H9 (cell line): Measurements from ENCODE around the gene TRPM2. TPM values are rescaled to one million over a fixed set of nuclear protein-coding genes. Genes with fewer than 3 reads are reported as not detected.

ENCODE experiments used
- DNase-seq: peaks from one replicate; pipeline ENCODE4 v3.0.0-alpha.2; 2017
- H2AFZ ChIP-seq: one replicate; pipeline ENCODE4 v1.6.1; 2013; ENCODE audit warnings: mild to moderate bottlenecking, low read length, control low read depth, moderate library complexity
- H2AK5ac ChIP-seq: 2 replicates; pipeline ENCODE4 v1.6.1; 2013; ENCODE audit warnings: low read length, control low read depth, mixed read lengths; ENCODE audit not compliant: insufficient read length
- H2BK120ac ChIP-seq: one replicate; pipeline ENCODE4 v1.6.1; 2013; ENCODE audit warnings: low read depth, mild to moderate bottlenecking, low read length, control low read depth, inconsistent platforms; ENCODE audit not compliant: poor library complexity, severe bottlenecking
- H2BK12ac ChIP-seq: 2 replicates; pipeline ENCODE4 v1.6.1; 2013; ENCODE audit warnings: low read length, control low read depth, mixed read lengths, low read depth; ENCODE audit not compliant: insufficient read length
- H2BK15ac ChIP-seq: 2 replicates; pipeline ENCODE4 v1.6.1; 2013; ENCODE audit warnings: low read depth, low read length, control low read depth
- H2BK20ac ChIP-seq: one replicate; pipeline ENCODE4 v1.6.1; 2013; ENCODE audit warnings: low read depth, mild to moderate bottlenecking, low read length, control low read depth, inconsistent platforms; ENCODE audit not compliant: poor library complexity, severe bottlenecking
- H2BK5ac ChIP-seq: 2 replicates; pipeline ENCODE4 v1.6.1; 2013; ENCODE audit warnings: low read length, control low read depth, mixed read lengths; ENCODE audit not compliant: insufficient read length
- H3K14ac ChIP-seq: 2 replicates; pipeline ENCODE4 v1.6.1; 2013; ENCODE audit warnings: low read length, control low read depth; ENCODE audit not compliant: insufficient read depth
- H3K18ac ChIP-seq: 2 replicates; pipeline ENCODE4 v1.6.1; 2013; ENCODE audit warnings: low read depth, mild to moderate bottlenecking, mixed read lengths, low read length, control low read depth; ENCODE audit not compliant: insufficient read length
- H3K23ac ChIP-seq: 2 replicates; pipeline ENCODE4 v1.6.1; 2013; ENCODE audit warnings: low read length, control low read depth, mixed read lengths, low read depth; ENCODE audit not compliant: insufficient read length
- H3K23me2 ChIP-seq: 2 replicates; pipeline ENCODE4 v1.6.1; 2013; ENCODE audit warnings: low read depth, mild to moderate bottlenecking, mixed read lengths, low read length, control low read depth; ENCODE audit not compliant: insufficient read length, poor library complexity, severe bottlenecking
- H3K27ac ChIP-seq: 2 replicates; pipeline ENCODE4 v1.5.1; 2013; ENCODE audit warnings: low read length, control low read depth, mixed read lengths, low read depth; ENCODE audit not compliant: insufficient read length
- H3K27me3 ChIP-seq: 2 replicates; pipeline ENCODE4 v1.6.1; 2013; ENCODE audit warnings: low read length, control low read depth, inconsistent platforms; ENCODE audit not compliant: insufficient read depth
- H3K4ac ChIP-seq: 2 replicates; pipeline ENCODE4 v1.6.1; 2013; ENCODE audit warnings: low read depth, mild to moderate bottlenecking, control low read depth, inconsistent platforms, low read length, moderate library complexity
- H3K4me1 ChIP-seq: 2 replicates; pipeline ENCODE4 v1.6.1; 2013; ENCODE audit warnings: low read length, control low read depth, inconsistent platforms; ENCODE audit not compliant: insufficient read depth
- H3K4me2 ChIP-seq: 2 replicates; pipeline ENCODE4 v1.6.1; 2013; ENCODE audit warnings: low read length, control low read depth, mixed read lengths; ENCODE audit not compliant: insufficient read length, insufficient read depth
- H3K56ac ChIP-seq: 2 replicates; pipeline ENCODE4 v1.6.1; 2013; ENCODE audit warnings: low read depth, mild to moderate bottlenecking, mixed read lengths, low read length, control low read depth; ENCODE audit not compliant: insufficient read length
- H3K79me1 ChIP-seq: 2 replicates; pipeline ENCODE4 v1.6.1; 2013; ENCODE audit warnings: low read depth, mild to moderate bottlenecking, moderate library complexity, low read length, control low read depth, inconsistent platforms; ENCODE audit not compliant: insufficient read depth, poor library complexity, severe bottlenecking
- H3K79me2 ChIP-seq: 2 replicates; pipeline ENCODE4 v1.6.1; 2013; ENCODE audit warnings: low read length, control low read depth, inconsistent platforms; ENCODE audit not compliant: insufficient read depth
- H3K9ac ChIP-seq: 2 replicates; pipeline ENCODE4 v1.6.1; 2013; ENCODE audit warnings: low read length, control low read depth, mixed read lengths; ENCODE audit not compliant: insufficient read length; ENCODE audit errors: extremely low read depth
- H3K9me3 ChIP-seq: one replicate; pipeline ENCODE4 v1.6.1; 2013; ENCODE audit warnings: low read depth, low read length, inconsistent platforms; ENCODE audit not compliant: control insufficient read depth
- H3T11ph ChIP-seq: one replicate; pipeline ENCODE4 v1.6.1; 2013; ENCODE audit warnings: mild to moderate bottlenecking, low read length, control low read depth, inconsistent platforms
- H4K20me1 ChIP-seq: one replicate; pipeline ENCODE4 v1.6.1; 2013; ENCODE audit not compliant: control insufficient read depth, insufficient read length, insufficient read depth
- H4K5ac ChIP-seq: 2 replicates; pipeline ENCODE4 v1.6.1; 2013; ENCODE audit warnings: low read depth, mild to moderate bottlenecking, mixed read lengths, low read length, control low read depth; ENCODE audit not compliant: insufficient read length
- H4K8ac ChIP-seq: replicated peaks from 2 replicates; pipeline ENCODE4 v1.6.1; 2013; ENCODE audit warnings: low read length, control low read depth, mixed read lengths, low read depth; ENCODE audit not compliant: insufficient read length
- H4K91ac ChIP-seq: 2 replicates; pipeline ENCODE4 v1.6.1; 2013; ENCODE audit warnings: low read depth, mild to moderate bottlenecking, moderate library complexity, mixed read lengths, low read length, control low read depth; ENCODE audit not compliant: insufficient read length
- H3K27ac Mint-ChIP-seq, 3 experiments: 2 replicates in 2 of 3; 3 replicates in 1 of 3; pipeline ENCODE4 v1.8.0; 2020 to 2021; ENCODE audit warnings: mixed read lengths in 3 of 3, mild to moderate bottlenecking in 1 of 3, moderate library complexity in 1 of 3
- H3K27me3 Mint-ChIP-seq: 2 replicates; pipeline ENCODE4 v1.8.0; 2021; ENCODE audit warnings: low read depth, mild to moderate bottlenecking, moderate library complexity, mixed read lengths
- H3K36me3 Mint-ChIP-seq, 3 experiments: 2 replicates in 2 of 3; 3 replicates in 1 of 3; pipeline ENCODE4 v1.8.0; 2020 to 2021; ENCODE audit warnings: low read depth in 3 of 3, mixed read lengths in 3 of 3; ENCODE audit not compliant: insufficient read depth in 1 of 3
- H3K4me1 Mint-ChIP-seq, 2 experiments: 2 replicates each; pipeline ENCODE4 v1.8.0; 2020; ENCODE audit warnings: mixed read lengths in 2 of 2
- H3K4me3 Mint-ChIP-seq, 2 experiments: 2 replicates in 1 of 2; 3 replicates in 1 of 2; pipeline ENCODE4 v1.8.0; 2020 to 2021; ENCODE audit warnings: mild to moderate bottlenecking in 2 of 2, mixed read lengths in 2 of 2, moderate library complexity in 1 of 2
- H3K9me3 Mint-ChIP-seq, 2 experiments: 2 replicates in 1 of 2; 3 replicates in 1 of 2; pipeline ENCODE4 v1.8.0; 2020; ENCODE audit warnings: mild to moderate bottlenecking in 2 of 2, mixed read lengths in 2 of 2, moderate library complexity in 1 of 2
- CTCF ChIP-seq: fragments of 200-600 bp; sonication (generic); conservative IDR thresholded peaks from 3 replicates; pipeline ENCODE4 v1.8.0; 2021; ENCODE audit warnings: antibody characterized with exemption, mild to moderate bottlenecking
- WGBS: extraction: QIAGEN DNeasy Blood & Tissue Kit; methylation state at CpG from one replicate; pipeline ENCODE4 v1.1.7; 2013; ENCODE audit warnings: missing lambda C conversion rate, low lambda C conversion rate, mixed read lengths; ENCODE audit not compliant: insufficient read length; ENCODE audit errors: extremely low coverage; 5-methylcytosine and 5-hydroxymethylcytosine counted together
- total RNA-seq: library from RNA; stranded (reverse); gene quantifications from 2 replicates; pipeline ENCODE4 v1.2.1, GENCODE V29; 2021

TRPM2 gene
- total RNA-seq, 1 experiment from 2014 or later, result 0.68 TPM

GRCh38 chr21:44304011-44304616 lies 49.3 kb upstream of the TRPM2 start:
- no CpG with 5 or more reads among the region's 16 CpGs for WGBS
- Histone ChIP-seq H2BK120ac (no peak overlapping the region), H2BK12ac (no peak overlapping the region), H3K23me2 (peaks cover 5% of the 10 kb centered on the region), H3K27me3 (no peaks in the 10 kb centered on the region), H3K4ac (no peak overlapping the region), H3K4me1 (no peaks in the 10 kb centered on the region; the same call in 1 of the 2 replicates), H3K14ac (no peak overlapping the region), H4K5ac (no peak overlapping the region), H4K91ac (no peak overlapping the region), H2BK5ac (no peak overlapping the region), H2AFZ (no peak overlapping the region), H3T11ph (no peak overlapping the region), H3K23ac (no peak overlapping the region), H2BK20ac (no peak overlapping the region), H3K9me3 (no peaks in the 10 kb centered on the region), H3K18ac (no peak overlapping the region), H2AK5ac (no peak overlapping the region), H3K56ac (no peak overlapping the region), H2BK15ac (no peak overlapping the region), H3K4me2 (no peak overlapping the region), H3K79me1 (no peaks in the 10 kb centered on the region), H4K20me1 (no peaks in the 10 kb centered on the region), H3K9ac (no peak overlapping the region), H4K8ac (no peak overlapping the region), H3K79me2 (no peaks in the 10 kb centered on the region), H3K27ac (no peak overlapping the region)
- H3K4me1 Mint-ChIP-seq, result peaks cover 19 to 39% of the 10 kb centered on the region in 2 experiments
- no peak for DNase-seq
- no peaks in the 10 kb centered on the region for H3K9me3 Mint-ChIP-seq
- peaks cover 2 to 17% (median 14%) of the 10 kb centered on the region in 3 experiments; a peak in 6 of 7 replicates for H3K36me3 Mint-ChIP-seq
- H3K4me3 Mint-ChIP-seq, result no peak overlapping the region; a peak in 1 of 5 replicates
- no peaks in the 10 kb centered on the region; the same call in none of the 2 replicates for H3K27me3 Mint-ChIP-seq
- no peak for TF ChIP-seq CTCF
- peak overlapping the region in 1 of 3 experiments; percentile 87; a peak in 1 of 7 replicates for H3K27ac Mint-ChIP-seq
